CD4-positive, alpha-beta T cell treated with Interferon alpha-2 for 1 hour (primary cell): ENCODE results near the gene GPI.

Experiments used
- DNase-seq, 2 donors: peaks; one replicate each; pipeline ENCODE4 v3.0.0-alpha.2; 2020 to 2022

The GPI gene

DNA sequence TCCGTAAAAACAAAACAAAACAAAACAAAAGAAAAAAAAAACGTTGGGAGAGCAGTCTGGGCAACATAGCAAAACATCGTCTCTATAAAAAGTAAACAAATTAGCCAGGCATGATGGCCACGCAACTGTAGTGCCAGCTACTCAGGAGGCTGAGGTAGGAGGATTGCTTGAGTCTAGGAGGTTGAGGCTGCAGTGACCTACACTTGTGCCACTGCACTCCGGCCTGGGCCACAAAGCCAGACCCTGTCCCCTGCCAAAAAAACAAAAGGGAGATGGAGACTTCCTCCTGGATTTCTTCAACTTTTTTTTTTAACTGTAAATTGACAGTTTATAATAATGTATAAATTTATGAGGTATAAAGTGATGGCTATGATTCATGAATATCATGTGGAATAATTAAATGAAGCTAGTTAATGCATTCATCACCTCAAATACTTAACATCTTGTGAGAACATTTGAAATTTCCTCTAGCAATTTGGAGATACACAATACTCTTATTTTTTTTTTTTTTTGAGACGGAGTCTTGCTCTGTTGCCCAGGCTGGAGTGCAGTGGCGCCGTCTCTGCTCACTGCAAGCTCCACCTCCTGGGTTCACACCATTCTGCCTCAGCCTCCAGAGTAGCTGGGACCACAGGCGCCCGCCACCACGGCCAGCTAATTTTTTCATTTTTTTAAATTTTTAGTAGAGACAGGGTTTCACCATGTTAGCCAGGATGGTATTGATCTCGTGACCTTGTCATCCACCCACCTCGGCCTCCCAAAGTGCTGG lies 41.1 kb downstream of the GPI start:
- no peak for DNase-seq

- no peak for DNase-seq
Measured at GRCh38 chr19:34408411-34408810, 43.4 kb downstream of the GPI start.

- no peak for DNase-seq
Measured at GRCh38 chr19:34409189-34410164, 44.5 kb downstream of the GPI start.

DNA sequence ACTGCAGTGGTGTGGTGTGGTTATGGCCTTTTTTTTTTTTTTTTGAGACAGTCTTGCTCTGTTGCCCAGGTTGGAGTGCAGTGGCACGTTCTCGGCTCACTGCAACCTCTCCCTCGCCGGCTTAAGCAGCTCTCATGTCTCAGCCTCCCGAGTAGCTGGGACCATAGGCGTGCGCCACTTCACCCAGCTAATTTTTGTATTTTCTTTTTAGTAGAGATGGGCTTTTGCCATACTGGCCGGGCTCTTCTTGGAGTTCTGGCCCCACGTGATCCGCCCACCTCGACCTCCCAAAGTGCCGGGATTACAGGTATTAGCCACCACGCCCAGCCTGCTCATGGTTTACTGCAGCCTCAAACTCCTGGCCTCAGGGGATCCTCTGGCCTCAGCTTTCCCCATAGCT lies 46.2 kb downstream of the GPI start:
- no peak for DNase-seq

- no peak for DNase-seq
Measured at GRCh38 chr19:34416021-34416545, 51.1 kb downstream of the GPI start.

DNA sequence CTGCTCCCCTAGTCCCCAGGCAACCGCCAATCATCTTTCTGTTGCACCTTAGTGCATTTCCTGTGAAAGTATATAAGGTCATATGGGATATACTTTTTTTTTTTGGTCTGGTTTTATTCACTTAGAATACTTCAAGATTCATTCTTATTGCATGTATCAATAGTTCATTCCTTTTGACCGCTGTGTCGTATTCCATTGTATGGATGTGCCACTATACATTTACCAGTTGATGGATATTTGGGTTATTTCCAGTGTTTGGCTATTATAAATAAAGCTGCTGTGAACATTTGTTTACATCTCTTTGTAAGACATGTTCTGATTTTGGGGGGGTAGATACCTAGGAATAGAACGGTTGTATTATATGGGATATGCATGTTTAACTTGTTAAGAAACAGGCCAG lies 53.3 kb downstream of the GPI start:
- DNase-seq, result no peak

GRCh38 chr19:34426096-34426661 lies 61.2 kb downstream of the GPI start:
- no peak for DNase-seq

DNA sequence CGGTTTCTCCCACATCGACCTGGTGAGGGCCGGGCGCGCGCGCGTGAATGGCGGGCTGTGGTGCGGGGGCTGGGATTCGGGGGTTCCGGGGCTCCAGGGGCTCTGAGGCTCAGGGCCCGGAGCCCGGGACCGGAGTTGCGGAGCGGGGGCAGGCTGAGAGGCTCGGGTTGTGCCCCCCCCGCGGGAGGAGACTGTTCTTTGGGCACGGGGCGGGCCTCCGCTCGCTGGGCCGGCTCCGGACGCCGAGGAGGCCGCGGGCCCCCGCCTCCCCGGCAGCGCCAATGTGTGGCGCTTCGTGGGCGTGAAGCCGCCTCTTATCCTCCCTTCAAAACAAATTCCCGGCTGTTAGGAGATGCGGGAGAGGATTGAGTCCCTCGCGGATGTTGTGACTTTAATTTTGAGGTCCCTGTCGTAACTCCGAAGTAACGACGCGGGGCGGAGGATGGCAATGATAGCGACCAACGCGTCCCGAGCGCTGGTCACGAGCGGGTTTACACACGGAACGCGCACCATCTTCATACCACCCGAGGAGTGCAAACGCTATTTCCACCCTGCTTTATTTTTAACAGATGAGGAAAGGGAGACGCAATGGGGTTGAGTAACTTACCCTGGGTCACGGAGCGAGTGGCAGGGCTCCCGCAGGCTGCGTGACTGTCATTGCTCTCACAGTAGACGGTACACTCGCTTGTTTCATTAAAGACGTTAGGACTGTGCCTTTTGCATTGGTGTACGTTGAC lies 63.7 kb downstream of the GPI start:
- peak in 1 of 2 donors; percentile 5 for DNase-seq

DNA sequence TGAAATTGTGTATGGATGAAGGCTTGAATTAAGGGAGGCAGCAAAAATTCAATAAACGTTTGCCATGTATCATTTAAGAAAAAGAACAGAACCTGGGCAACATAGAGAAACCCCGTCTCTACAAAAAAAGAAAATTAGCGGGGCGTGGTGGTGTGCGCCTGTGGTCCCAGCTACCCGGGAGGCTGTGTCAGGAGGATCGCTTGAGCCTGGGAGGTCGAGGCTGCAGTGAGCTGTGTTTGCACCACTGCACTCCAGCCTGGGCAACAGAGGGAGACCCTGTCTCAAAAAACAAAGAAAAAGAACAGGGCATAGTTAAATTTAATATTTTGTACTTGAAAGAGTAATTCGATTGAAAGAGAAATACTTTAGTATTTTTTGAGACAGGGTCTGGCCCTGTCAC lies 64.6 kb downstream of the GPI start:
- DNase-seq, result no peak

- peak; percentile 51 to 80 for DNase-seq
Measured at GRCh38 chr19:34430738-34431625, 66.0 kb downstream of the GPI start.

GRCh38 chr19:34431681-34432402 lies 66.8 kb downstream of the GPI start:
- no peak for DNase-seq

GRCh38 chr19:34432797-34433196 lies 67.8 kb downstream of the GPI start:
- no peak for DNase-seq

- DNase-seq, result no peak
Measured at GRCh38 chr19:34436716-34437115, 71.7 kb downstream of the GPI start.

GRCh38 chr19:34448191-34448590 lies 83.2 kb downstream of the GPI start:
- no peak for DNase-seq
